HepG2 (cell line): ENCODE measurements around the gene ZXDC. TPM values are rescaled to one million over a fixed set of nuclear protein-coding genes. Genes with fewer than 3 reads are reported as not detected.

ENCODE experiments used
- ARID4A ChIP-seq: sonication (generic); formaldehyde crosslinking; IDR thresholded peaks from 2 replicates; pipeline ENCODE4 v1.5.0; 2020; ENCODE audit warnings: mild to moderate bottlenecking, missing genetic modification reagents, borderline replicate concordance
- FUBP1 ChIP-seq: sonication (generic); formaldehyde crosslinking; IDR thresholded peaks from 2 replicates; pipeline ENCODE4 v1.5.1; 2020; ENCODE audit warnings: missing genetic modification reagents, mild to moderate bottlenecking, borderline replicate concordance
- HIC2 ChIP-seq: sonication (generic); formaldehyde crosslinking; IDR thresholded peaks from 2 replicates; pipeline ENCODE4 v1.9.0; 2022; ENCODE audit warnings: low read depth, missing genetic modification reagents
- HNRNPUL1 ChIP-seq: fragments of 200-400 bp; formaldehyde crosslinking; IDR thresholded peaks from 2 replicates; pipeline ENCODE4 v1.6.1; 2017; ENCODE audit warnings: low read depth, mild to moderate bottlenecking, low read length, moderate library complexity
- KLF16 ChIP-seq, 2 experiments: sonication (generic) in 1 of 2; formaldehyde crosslinking in 1 of 2; IDR thresholded peaks; 2 replicates each; pipeline versions ENCODE4 v1.6.1 to v1.8.0; 2016 to 2023; ENCODE audit warnings: missing genetic modification reagents in 2 of 2, missing compliant biosample characterization in 1 of 2
- ZFP36L2 ChIP-seq: sonication (generic); formaldehyde crosslinking; IDR thresholded peaks from 2 replicates; pipeline ENCODE4 v1.4.0; 2020; ENCODE audit warnings: missing genetic modification reagents
- ZNF205 ChIP-seq: IDR thresholded peaks from 2 replicates; pipeline ENCODE4 v1.6.1; 2018; ENCODE audit warnings: missing biosample characterization, missing genetic modification reagents
- ZNF296 ChIP-seq: sonication (generic); formaldehyde crosslinking; conservative IDR thresholded peaks from 2 replicates; pipeline ENCODE4 v1.5.0; 2020; ENCODE audit warnings: mild to moderate bottlenecking, missing genetic modification reagents
- ZNF441 ChIP-seq: sonication (generic); formaldehyde crosslinking; IDR thresholded peaks from 2 replicates; pipeline ENCODE4 v1.7.0; 2021; ENCODE audit warnings: missing genetic modification reagents, borderline replicate concordance
- ZNF468 ChIP-seq: sonication (generic); formaldehyde crosslinking; IDR thresholded peaks from 2 replicates; pipeline ENCODE4 v1.8.0; 2022; ENCODE audit warnings: mild to moderate bottlenecking, moderate library complexity, missing genetic modification reagents
- ZNF564 ChIP-seq: sonication (generic); formaldehyde crosslinking; IDR thresholded peaks from 2 replicates; pipeline ENCODE4 v1.8.1; 2023; ENCODE audit warnings: mild to moderate bottlenecking, missing genetic modification reagents
- ZNF589 ChIP-seq: sonication (generic); formaldehyde crosslinking; conservative IDR thresholded peaks from 2 replicates; pipeline ENCODE4 v1.8.0; 2022; ENCODE audit warnings: mild to moderate bottlenecking, moderate library complexity, missing genetic modification reagents
- ZNF670 ChIP-seq: sonication (generic); formaldehyde crosslinking; IDR thresholded peaks from 2 replicates; pipeline ENCODE4 v1.8.0; 2022; ENCODE audit warnings: mild to moderate bottlenecking, missing genetic modification reagents, borderline replicate concordance
- ZNF709 ChIP-seq: sonication (generic); formaldehyde crosslinking; IDR thresholded peaks from 2 replicates; pipeline ENCODE4 v1.5.0; 2020; ENCODE audit warnings: mild to moderate bottlenecking, missing genetic modification reagents
- ZNF772 ChIP-seq: sonication (generic); formaldehyde crosslinking; IDR thresholded peaks from 2 replicates; pipeline ENCODE4 v1.5.0; 2020; ENCODE audit warnings: mild to moderate bottlenecking, missing genetic modification reagents
- polyA plus RNA-seq, 8 experiments: library from polyadenylated mRNA; depleted of rRNA in 3 of 8; stranded (reverse) in 7 of 8; unstranded in 1 of 8; fragments of >200 nt; fragmentation: Illumina TruSeq in 4 of 8; extraction: Trizol in 4 of 8; gene quantifications; 2 replicates each; pipeline versions ENCODE4 v1.2.1 to v1.2.3, GENCODE V29; 2011 to 2016; ENCODE audit warnings: low read depth in 4 of 8, missing spikeins in 1 of 8, mixed read lengths in 1 of 8; ENCODE audit not compliant: insufficient read depth in 1 of 8
- total RNA-seq, 5 experiments: library from RNA; depleted of rRNA; stranded (reverse); fragments of >200 nt; fragmentation: Illumina TruSeq; extraction: Trizol; gene quantifications; 2 replicates each; pipeline ENCODE4 v1.2.3, GENCODE V29; 2016; ENCODE audit warnings: low read depth in 1 of 5

Gene ZXDC
- total and polyA plus RNA-seq, 2 of the 13 experiments (the other 11 are each of a cell fraction or from before 2014, with no cell fraction given), result 17.6 to 21.2 TPM

GRCh38 chr3:126476166-126477060 lies 722 bp upstream of the ZXDC start (continued):
- TF ChIP-seq ARID4A (CRISPR knock-in tag) (peak; percentile 60; the same call in 1 of the 2 replicates), ZFP36L2 (CRISPR knock-in tag) (no peak), ZNF441 (CRISPR knock-in tag) (peak; percentile 34; the same call in 1 of the 2 replicates), ZNF709 (no peak), ZNF468 (no peak), KLF16 (CRISPR knock-in tag; IDR thresholded peaks at IDR 0.05) (no peak), HIC2 (CRISPR knock-in tag) (no peak), ZNF772 (CRISPR knock-in tag) (0 out of 2 replicates have a peak, but pooled peaks have one; percentile 50), HNRNPUL1 (no peak), FUBP1 (CRISPR knock-in tag) (no peak), ZNF205 (no peak), ZNF296 (CRISPR knock-in tag) (no peak), ZNF564 (CRISPR knock-in tag) (0 out of 2 replicates have a peak, but pooled peaks have one; percentile 32), ZNF589 (CRISPR knock-in tag) (no peak), ZNF670 (CRISPR knock-in tag) (no peak; the same call in 1 of the 2 replicates)
